IPS DF 4.7 (cell line): ENCODE results near the gene GRIP2.

Experiments
- DNase-seq: peaks from one replicate; pipeline ENCODE4 v3.0.0-alpha.2; 2013; ENCODE audit warnings: low spot score; ENCODE audit errors: extremely low read depth

Gene GRIP2

GRCh38 chr3:14487821-14488220 lies 52.3 kb downstream of the GRIP2 start:
- DNase-seq, result no peak

GRCh38 chr3:14487086-14487485 lies 53.1 kb downstream of the GRIP2 start:
- no peak for DNase-seq

- DNase-seq, result no peak
Observed at GRCh38 chr3:14486460-14486859, 53.7 kb downstream of the GRIP2 start.

GRCh38 chr3:14485981-14486380 lies 54.2 kb downstream of the GRIP2 start:
- DNase-seq, result no peak

- DNase-seq, result no peak
Observed at GRCh38 chr3:14484741-14485140, 55.4 kb downstream of the GRIP2 start.

- DNase-seq, result no peak
Observed at GRCh38 chr3:14483286-14483685, 56.9 kb downstream of the GRIP2 start.

GRCh38 chr3:14482271-14482721 lies 57.8 kb downstream of the GRIP2 start:
- DNase-seq, result no peak

GRCh38 chr3:14481646-14482036 lies 58.5 kb downstream of the GRIP2 start:
- DNase-seq, result no peak

GRCh38 chr3:14481018-14481645 lies 59.0 kb downstream of the GRIP2 start:
- DNase-seq, result no peak

GRCh38 chr3:14480207-14481017 lies 59.7 kb downstream of the GRIP2 start:
- no peak for DNase-seq

- DNase-seq, result no peak
Observed at GRCh38 chr3:14479591-14479990, 60.6 kb downstream of the GRIP2 start.

- DNase-seq, result no peak
Observed at GRCh38 chr3:14478956-14479550, 61.1 kb downstream of the GRIP2 start.

GRCh38 chr3:14477311-14477935 lies 62.7 kb downstream of the GRIP2 start:
- DNase-seq, result no peak

GRCh38 chr3:14476583-14477265 lies 63.4 kb downstream of the GRIP2 start:
- no peak for DNase-seq

GRCh38 chr3:14475621-14476020 lies 64.5 kb downstream of the GRIP2 start:
- DNase-seq, result no peak

GRCh38 chr3:14474363-14475081 lies 65.6 kb downstream of the GRIP2 start:
- no peak for DNase-seq

GRCh38 chr3:14473411-14473891 lies 66.7 kb downstream of the GRIP2 start:
- no peak for DNase-seq

GRCh38 chr3:14472471-14473351 lies 67.4 kb downstream of the GRIP2 start:
- no peak for DNase-seq

GRCh38 chr3:14471690-14472089 lies 68.5 kb downstream of the GRIP2 start:
- no peak for DNase-seq

- no peak for DNase-seq
Observed at GRCh38 chr3:14471016-14471415, 69.1 kb downstream of the GRIP2 start.
